Activated CD4-positive, alpha-beta T cell treated with anti-CD3 and anti-CD28 coated beads for 4 hours (primary cell): ENCODE measurements around the gene NEU4.

Source experiments
- DNase-seq, 2 donors: peaks; one replicate each; pipeline ENCODE4 v3.0.0-alpha.2; 2020

The NEU4 gene

GRCh38 chr2:241836292-241836691, 27.3 kb downstream of the NEU4 start:
- DNase-seq = no peak

DNA sequence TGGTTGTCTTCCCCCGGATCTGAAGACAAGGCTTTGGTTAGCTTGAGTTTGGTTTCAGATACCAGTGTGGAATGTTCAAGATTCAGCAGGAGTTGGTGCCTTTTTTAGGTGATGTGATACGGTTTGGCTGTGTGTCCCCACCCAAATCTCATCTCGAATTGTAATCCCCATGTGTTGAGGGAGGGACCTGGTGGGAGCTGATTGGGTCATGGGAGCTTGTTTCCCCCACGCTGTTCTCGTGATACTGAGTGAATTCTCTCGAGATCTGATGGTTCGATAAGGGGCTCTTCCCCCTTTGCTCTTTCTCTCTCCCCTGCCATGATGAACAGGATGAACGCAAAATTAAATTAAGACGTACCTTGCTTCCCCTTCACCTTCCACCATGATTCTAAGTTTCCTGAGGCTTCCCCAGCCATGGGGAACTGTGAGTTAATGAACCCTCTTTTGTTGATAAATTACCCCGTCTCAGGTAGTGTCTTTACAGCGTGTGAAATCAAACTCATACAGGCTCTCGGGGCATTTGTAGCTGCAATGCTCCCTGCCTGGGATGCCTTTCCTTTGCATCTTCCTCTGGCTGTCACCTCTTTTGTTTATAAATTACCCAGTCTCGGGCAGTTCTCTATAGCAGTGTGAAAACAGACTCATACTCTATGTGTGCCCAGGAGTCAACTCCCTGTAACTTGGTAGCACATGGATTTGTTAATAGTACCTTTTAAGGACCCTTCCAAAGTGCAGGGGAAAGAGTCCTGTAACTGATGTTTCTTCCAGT, 28.4 kb downstream of the NEU4 start:
- no peak for DNase-seq

DNA sequence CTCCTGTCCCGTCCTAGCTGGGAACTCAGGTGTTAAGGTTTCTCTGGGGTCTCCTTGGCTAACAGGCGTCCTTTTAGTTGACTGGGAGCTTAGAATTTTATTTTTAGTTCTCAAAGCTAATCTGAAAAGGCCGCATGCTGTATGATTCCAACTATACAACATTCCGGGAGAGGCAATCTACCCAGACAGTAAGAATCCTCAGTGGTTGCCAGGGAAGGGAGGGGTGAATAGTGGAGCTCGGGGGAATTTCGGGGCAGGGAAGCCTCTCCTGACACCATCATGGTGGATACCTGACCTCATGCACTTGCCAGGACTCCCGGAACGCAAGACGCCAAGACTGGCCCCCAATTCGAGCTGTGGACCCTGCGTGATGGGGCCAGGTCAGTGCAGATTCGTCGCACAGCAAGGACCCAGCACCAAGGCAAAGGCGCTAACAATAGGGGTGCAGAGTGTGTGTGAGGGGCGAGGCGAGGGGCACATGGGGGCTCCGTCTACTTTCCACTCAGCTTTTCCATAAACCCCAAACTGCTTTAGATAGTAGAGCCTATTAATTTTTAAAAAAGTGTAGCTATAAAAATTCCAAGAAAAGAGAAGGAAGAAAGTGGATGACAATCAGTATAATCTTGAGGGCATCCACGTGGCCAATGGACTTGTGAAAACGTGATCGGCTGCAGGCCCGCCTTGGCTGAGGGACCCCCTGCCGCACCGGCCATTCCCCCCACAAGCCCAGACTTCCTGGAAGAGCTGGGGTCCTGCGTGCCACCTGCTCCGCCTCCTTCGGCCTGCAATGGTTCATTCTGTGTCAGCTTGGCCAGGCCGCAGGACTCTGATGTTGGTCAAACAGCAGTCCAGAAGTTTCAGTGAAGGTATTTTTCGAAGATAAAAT, 32.4 kb downstream of the NEU4 start:
- DNase-seq = no peak

DNA sequence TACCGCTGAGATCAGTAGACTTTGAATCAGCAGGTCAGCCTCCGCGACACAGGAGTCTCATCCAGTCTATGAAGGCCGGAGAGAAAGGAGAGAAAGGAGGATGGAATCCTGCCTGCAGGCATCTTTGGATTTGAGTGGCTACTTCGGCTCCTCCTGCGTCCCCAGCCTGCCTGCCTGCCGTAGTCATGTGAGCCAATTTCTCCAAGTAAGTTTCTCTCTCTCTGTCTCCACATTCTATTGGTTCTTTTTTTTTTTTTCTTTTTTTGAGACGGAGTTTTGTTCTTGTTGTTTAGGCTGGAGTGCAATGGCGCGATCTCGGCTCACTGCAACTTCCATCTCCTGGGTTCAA, 33.0 kb downstream of the NEU4 start:
- no peak for DNase-seq

- peak; percentile 43 to 53 for DNase-seq
These were observed 33.7 kb downstream of the NEU4 start for GRCh38 chr2:241842620-241843211.

- no peak for DNase-seq
These were observed 34.5 kb downstream of the NEU4 start for GRCh38 chr2:241843321-241844065.

GRCh38 chr2:241844066-241844728, 35.2 kb downstream of the NEU4 start:
- DNase-seq = peak; percentile 80 to 85

DNA sequence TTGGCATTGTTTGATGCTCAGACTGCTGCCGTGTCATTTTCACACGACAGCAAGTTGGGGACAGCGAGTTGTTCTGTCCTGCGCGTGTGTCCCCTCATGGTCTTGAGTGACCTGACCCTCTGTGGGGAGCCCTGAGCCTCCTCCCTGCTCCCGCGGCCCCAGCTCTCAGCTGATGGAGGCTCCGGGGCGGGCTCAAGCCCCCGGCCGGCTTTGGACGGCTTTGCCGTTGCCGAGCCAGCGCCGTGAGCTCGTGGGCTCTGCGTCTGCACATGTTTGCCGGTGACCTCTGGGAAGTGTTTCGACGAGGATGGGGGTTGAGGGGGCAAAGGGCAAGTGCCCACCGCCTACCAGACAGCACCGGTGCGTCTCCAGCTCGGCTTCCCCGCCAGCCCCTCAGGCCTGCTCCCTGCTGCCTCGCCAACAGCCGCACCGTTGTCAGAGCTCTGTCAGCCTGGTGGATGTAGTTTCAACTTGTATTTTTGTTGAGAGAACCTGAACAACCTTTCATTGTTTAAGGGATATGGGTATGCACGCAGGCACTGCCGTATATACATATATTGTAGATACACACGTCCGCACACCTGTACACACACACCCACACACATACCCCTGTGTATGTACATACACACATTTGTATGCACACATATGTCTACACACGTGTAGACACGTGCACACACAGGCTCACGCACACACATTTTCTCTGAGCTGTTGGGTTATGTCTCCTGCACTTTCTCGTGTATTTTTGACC, 36.0 kb downstream of the NEU4 start:
- DNase-seq = no peak

DNA sequence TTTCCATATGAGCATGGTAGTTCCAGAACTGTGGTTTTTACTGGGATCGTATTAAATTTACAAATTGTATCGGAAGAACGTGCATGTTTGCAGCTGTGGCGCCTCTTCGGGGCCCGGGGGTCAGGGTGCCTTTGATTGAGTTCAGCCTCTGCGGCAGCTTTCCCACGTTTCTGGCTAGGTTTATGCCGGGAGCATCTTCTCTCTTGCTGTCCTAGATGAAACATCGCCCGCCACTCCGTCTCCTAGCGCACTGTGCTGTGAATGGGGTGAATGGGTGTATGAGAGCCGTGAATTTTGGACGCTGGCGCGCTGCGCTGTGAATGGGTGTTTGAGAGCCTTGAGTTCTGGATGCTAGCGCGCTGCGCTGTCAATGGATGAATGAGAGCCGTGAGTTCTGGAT, 37.4 kb downstream of the NEU4 start:
- no peak for DNase-seq

GRCh38 chr2:241848761-241849615, 40.0 kb downstream of the NEU4 start:
- no peak for DNase-seq

GRCh38 chr2:241849616-241850543, 40.9 kb downstream of the NEU4 start:
- no peak for DNase-seq

DNA sequence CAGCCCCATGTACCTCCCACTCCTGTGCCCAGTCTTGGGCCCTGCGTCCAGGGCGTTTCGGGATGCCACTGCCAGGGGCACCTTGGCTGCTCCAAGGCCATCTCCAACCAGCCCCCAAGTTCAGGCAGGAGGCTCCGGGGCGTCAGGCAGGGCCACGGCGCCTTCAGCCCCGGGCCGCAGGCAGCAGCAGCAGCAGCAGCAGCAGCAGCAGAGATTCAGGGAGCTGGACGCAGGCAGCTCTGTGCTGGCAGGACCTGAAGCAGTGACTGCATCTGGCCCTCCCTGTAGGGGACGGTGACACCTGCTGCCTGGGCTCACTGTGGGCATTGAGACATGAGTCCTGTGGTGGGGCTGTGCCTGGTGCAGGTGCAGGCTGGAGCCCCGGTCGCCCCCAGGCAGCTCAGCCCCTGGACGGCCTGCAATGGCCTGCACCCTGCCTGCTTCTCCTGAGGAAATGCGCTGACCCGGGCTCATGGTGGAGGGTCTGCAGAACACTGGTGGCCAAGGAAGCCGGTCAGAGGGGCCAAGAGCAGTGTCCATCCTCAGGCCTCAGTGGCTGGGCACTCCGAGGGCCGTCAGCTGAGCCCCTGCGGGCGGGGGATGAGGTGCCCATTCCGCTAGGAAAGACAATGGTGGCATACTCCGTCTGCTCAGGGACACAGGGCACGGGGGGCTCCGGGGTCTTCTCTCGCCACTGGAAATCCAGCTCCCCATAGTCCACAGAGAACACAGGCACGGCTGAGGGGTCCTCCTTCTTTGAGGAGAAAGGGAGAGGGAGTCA, 41.7 kb downstream of the NEU4 start:
- peak in 1 of 2 donors; percentile 1 for DNase-seq

DNA sequence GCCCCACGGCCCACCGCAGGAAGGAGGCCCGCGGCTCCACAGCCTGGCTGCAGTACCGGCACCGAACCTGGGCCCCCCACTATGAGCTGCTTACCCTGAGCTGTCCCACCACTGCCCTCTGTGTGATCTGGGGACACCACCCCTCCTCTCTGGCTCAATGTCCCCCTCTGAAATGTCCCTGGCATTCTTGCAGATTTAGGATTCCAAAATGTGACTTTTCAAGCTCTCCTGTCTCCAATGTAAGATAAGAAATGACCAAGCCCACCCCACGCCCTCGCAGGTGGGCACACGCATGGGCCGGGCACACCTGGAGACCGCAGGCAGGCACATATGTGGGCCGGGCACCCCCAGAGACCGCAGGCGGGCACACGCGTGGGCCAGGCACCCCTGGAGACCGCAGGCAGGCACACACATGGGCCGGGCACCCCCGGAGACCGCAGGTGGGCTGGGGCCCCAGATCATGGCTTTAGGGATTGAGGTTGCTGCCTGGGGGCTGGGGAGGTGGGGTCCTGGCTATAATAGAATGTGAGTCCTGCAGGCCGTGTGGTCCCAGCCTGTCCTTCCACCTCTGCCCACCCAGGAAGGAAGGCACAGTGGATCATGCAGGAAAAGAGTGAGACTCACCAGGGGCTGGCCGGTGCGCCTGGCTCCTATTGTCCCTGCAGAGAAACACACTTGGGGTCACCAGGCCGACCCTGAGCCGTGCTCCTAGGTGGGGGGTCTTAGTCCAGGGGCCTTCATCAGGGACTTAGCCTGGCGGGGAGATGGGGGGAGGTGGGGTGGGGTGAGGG, 42.5 kb downstream of the NEU4 start:
- no peak for DNase-seq

- peak in 1 of 2 donors; percentile 0 for DNase-seq
These were observed 43.4 kb downstream of the NEU4 start for GRCh38 chr2:241852116-241852980.

DNA sequence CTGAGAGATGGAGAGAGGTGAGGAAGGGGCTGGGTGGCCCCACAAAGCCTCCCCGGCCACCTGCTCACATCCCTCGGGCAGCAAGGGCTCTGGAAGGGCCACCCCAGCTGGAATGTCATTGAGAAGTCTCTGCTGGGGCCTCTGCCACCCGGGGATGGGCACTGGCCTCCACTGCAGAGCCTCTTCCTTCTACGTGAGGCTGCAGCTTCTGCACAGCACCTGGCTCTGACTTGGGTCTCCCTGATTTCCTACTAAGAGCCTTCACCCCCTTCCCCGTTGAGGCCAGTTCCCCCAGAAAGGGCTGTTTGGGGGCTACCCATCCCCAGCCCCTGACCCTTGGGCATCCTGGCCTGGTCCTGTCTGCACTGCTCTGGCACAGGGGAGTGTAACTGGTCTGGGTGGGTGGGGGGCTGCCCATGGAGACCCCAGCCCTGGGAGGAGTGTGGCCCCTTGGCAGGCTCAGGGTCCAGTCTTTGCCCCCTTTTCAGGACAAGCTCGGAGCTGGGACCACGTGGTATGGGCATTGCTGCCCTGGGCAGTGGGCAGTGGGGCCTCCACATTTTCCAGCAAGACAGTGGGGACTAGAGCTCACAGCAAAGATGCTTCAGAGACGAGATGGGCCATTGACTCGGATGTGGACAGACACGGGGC, 44.1 kb downstream of the NEU4 start:
- peak in 1 of 2 donors; percentile 1 for DNase-seq

GRCh38 chr2:241853651-241854341, 44.8 kb downstream of the NEU4 start:
- DNase-seq = peak in 1 of 2 donors; percentile 13
